ENCODE data around the gene MBOAT1.

- TF ChIP-seq PPARA (CRISPR knock-in tag; IDR thresholded peaks at IDR 0.05; ENCODE audit: borderline replicate concordance) (no peak), GLIS3 (CRISPR knock-in tag; IDR thresholded peaks at IDR 0.05) (no peak), ESRRG (CRISPR knock-in tag; IDR thresholded peaks at IDR 0.05) (no peak), POU6F1 (CRISPR knock-in tag; IDR thresholded peaks at IDR 0.05; ENCODE audit: borderline replicate concordance, low read depth) (no peak), PATZ1 (CRISPR knock-in tag; IDR thresholded peaks at IDR 0.05; ENCODE audit: borderline replicate concordance) (no peak), BACH2 (CRISPR knock-in tag; IDR thresholded peaks at IDR 0.05; ENCODE audit: borderline replicate concordance) (no peak), RARB (CRISPR knock-in tag; IDR thresholded peaks at IDR 0.05) (no peak), CREB5 (CRISPR knock-in tag; IDR thresholded peaks at IDR 0.05; ENCODE audit: low read depth) (no peak), ZFP3 (CRISPR knock-in tag; IDR thresholded peaks at IDR 0.05) (no peak), TOX (CRISPR knock-in tag; IDR thresholded peaks at IDR 0.05; ENCODE audit: borderline replicate concordance) (no peak), ZC3H10 (CRISPR knock-in tag; IDR thresholded peaks at IDR 0.05) (no peak), ARNTL (CRISPR knock-in tag; IDR thresholded peaks at IDR 0.05; ENCODE audit: borderline replicate concordance, low read depth) (no peak)
Measured at GRCh38 chr6:20207088-20207418, 5.2 kb downstream of the MBOAT1 start.

All from SK-N-SH treated with all-trans-retinoic acid at 6 μM for 48 hours (cell line).